NOMO-1 (cell line): ENCODE data around the gene MSI2.

Experiments used
- DNase-seq, 2 experiments: peaks; one replicate each; lab custom pipeline; 2025; ENCODE audit not compliant: unreplicated experiment in 2 of 2; lab: John Stamatoyannopoulos, UW

Gene MSI2

GRCh38 chr17:57638284-57638683 is 382.0 kb downstream of the MSI2 start:
- no peak for DNase-seq

GRCh38 chr17:57639381-57639780 is 383.1 kb downstream of the MSI2 start:
- DNase-seq = no peak

GRCh38 chr17:57640079-57640478 is 383.8 kb downstream of the MSI2 start:
- no peak for DNase-seq

GRCh38 chr17:57641761-57642160 is 385.4 kb downstream of the MSI2 start:
- DNase-seq = no peak

- DNase-seq = no peak
Measured at GRCh38 chr17:57643062-57643461, 386.7 kb downstream of the MSI2 start.

- no peak for DNase-seq
Measured at GRCh38 chr17:57644326-57644725, 388.0 kb downstream of the MSI2 start.

- DNase-seq = peak; percentile 86 to 87
Measured at GRCh38 chr17:57645950-57646665, 389.8 kb downstream of the MSI2 start.

GRCh38 chr17:57648720-57649119 is 392.4 kb downstream of the MSI2 start:
- no peak for DNase-seq

GRCh38 chr17:57649191-57649590 is 392.9 kb downstream of the MSI2 start:
- no peak for DNase-seq

- DNase-seq = no peak
Measured at GRCh38 chr17:57649731-57650484, 393.6 kb downstream of the MSI2 start.

GRCh38 chr17:57650548-57650947 is 394.2 kb downstream of the MSI2 start:
- DNase-seq = no peak

- no peak for DNase-seq
Measured at GRCh38 chr17:57651451-57651850, 395.1 kb downstream of the MSI2 start.

GRCh38 chr17:57651996-57652395 is 395.7 kb downstream of the MSI2 start:
- DNase-seq = no peak

GRCh38 chr17:57652811-57653210 is 396.5 kb downstream of the MSI2 start:
- DNase-seq = no peak

GRCh38 chr17:57653279-57653678 is 397.0 kb downstream of the MSI2 start:
- no peak for DNase-seq

- no peak for DNase-seq
Measured at GRCh38 chr17:57654040-57654775, 397.9 kb downstream of the MSI2 start.

- DNase-seq = no peak
Measured at GRCh38 chr17:57655553-57655952, 399.2 kb downstream of the MSI2 start.

GRCh38 chr17:57657211-57657610 is 400.9 kb downstream of the MSI2 start:
- no peak for DNase-seq

GRCh38 chr17:57662041-57662440 is 405.7 kb downstream of the MSI2 start:
- DNase-seq = no peak

GRCh38 chr17:57662644-57663308 is 406.5 kb downstream of the MSI2 start:
- DNase-seq = peak; percentile 94 to 99
